ENCODE results near the gene SPEN.
A peak's percentile ranks its signal among the peaks of the same experiment; 100 is the strongest.
"Not testable (repeated sequence)": the region's sequence is repeated elsewhere in the genome, so short reads cannot be mapped to it uniquely, and the experiment has no call there.

The SPEN gene

GRCh38 chr1:15833842-15834405 lies 13.6 kb upstream of the SPEN start:
- no peak for DNase-seq

GRCh38 chr1:15834406-15835204 lies 12.9 kb upstream of the SPEN start:
- DNase-seq: peak; percentile 72

GRCh38 chr1:15835205-15835740 lies 12.2 kb upstream of the SPEN start:
- no peak for DNase-seq

- DNase-seq: peak; percentile 91
Measured at GRCh38 chr1:15835741-15836510, 11.6 kb upstream of the SPEN start.

- not testable (repeated sequence) for DNase-seq
Measured at GRCh38 chr1:15836511-15836771, 11.1 kb upstream of the SPEN start.

GRCh38 chr1:15836772-15837669 lies 10.5 kb upstream of the SPEN start:
- no peak for DNase-seq

- DNase-seq: no peak
Measured at GRCh38 chr1:15837931-15838330, 9.6 kb upstream of the SPEN start.

- no peak for DNase-seq
Measured at GRCh38 chr1:15838721-15839120, 8.8 kb upstream of the SPEN start.

- DNase-seq: no peak
Measured at GRCh38 chr1:15843826-15844572, 3.5 kb upstream of the SPEN start.

GRCh38 chr1:15846056-15846455 lies 1.5 kb upstream of the SPEN start:
- DNase-seq: not testable (repeated sequence)

- no peak for DNase-seq
Measured at GRCh38 chr1:15847893-15848142, 311 bp downstream of the SPEN start.

- no peak for DNase-seq
Measured at GRCh38 chr1:15848143-15848928, 829 bp downstream of the SPEN start.

- no peak for DNase-seq
Measured at GRCh38 chr1:15848929-15849774, 1.6 kb downstream of the SPEN start.

- no peak for DNase-seq
Measured at GRCh38 chr1:15849775-15850324, 2.3 kb downstream of the SPEN start.

GRCh38 chr1:15850471-15851001 lies 3.0 kb downstream of the SPEN start:
- no peak for DNase-seq

- no peak for DNase-seq
Measured at GRCh38 chr1:15851210-15852035, 3.9 kb downstream of the SPEN start.

- DNase-seq: no peak
Measured at GRCh38 chr1:15852036-15852827, 4.7 kb downstream of the SPEN start.

GRCh38 chr1:15852828-15853302 lies 5.4 kb downstream of the SPEN start:
- DNase-seq: no peak
